OCI-LY1 (cell line): ENCODE data around the gene IFNA1.

ENCODE experiments used
- H2AFZ ChIP-seq: fragments of 200-600 bp; sonication (generic), shearing (Covaris generic); 2 replicates; pipeline ENCODE4 v1.6.0; 2014; ENCODE audit warnings: antibody characterized with exemption, mild to moderate bottlenecking, low read length
- H3F3A ChIP-seq: fragments of 200-600 bp; sonication (generic), shearing (Covaris generic); 2 replicates; pipeline ENCODE4 v1.6.0; 2014; ENCODE audit warnings: mild to moderate bottlenecking, antibody characterized with exemption, low read length, moderate library complexity; ENCODE audit not compliant: insufficient read depth
- H3K27ac ChIP-seq: fragments of 200-600 bp; sonication (generic); 2 replicates; pipeline ENCODE4 v1.5.1; 2014; ENCODE audit warnings: low read length, mixed run types, mild to moderate bottlenecking, low read depth; ENCODE audit not compliant: poor library complexity, severe bottlenecking
- H3K27me3 ChIP-seq: fragments of 200-600 bp; sonication (generic); 2 replicates; pipeline ENCODE4 v1.6.0; 2014; ENCODE audit warnings: antibody characterized with exemption, mild to moderate bottlenecking, low read length, moderate library complexity; ENCODE audit not compliant: insufficient read depth
- H3K36me3 ChIP-seq: fragments of 200-600 bp; sonication (generic); 2 replicates; pipeline ENCODE4 v1.6.1; 2014; ENCODE audit warnings: mild to moderate bottlenecking, antibody characterized with exemption, low read length, moderate library complexity, mixed read lengths; ENCODE audit not compliant: insufficient read depth
- H3K4me1 ChIP-seq: fragments of 200-600 bp; sonication (generic); 2 replicates; pipeline ENCODE4 v1.5.1; 2014; ENCODE audit warnings: mild to moderate bottlenecking, low read length, moderate library complexity; ENCODE audit not compliant: insufficient read depth, severe bottlenecking
- H3K4me2 ChIP-seq: fragments of 200-600 bp; sonication (generic), shearing (Covaris generic); 2 replicates; pipeline ENCODE4 v1.6.1; 2014; ENCODE audit warnings: low read length
- H3K4me3 ChIP-seq: fragments of 200-600 bp; sonication (generic); 2 replicates; pipeline ENCODE4 v1.5.1; 2014; ENCODE audit warnings: low read length, low read depth, mild to moderate bottlenecking, mixed read lengths; ENCODE audit not compliant: poor library complexity, severe bottlenecking
- H3K79me2 ChIP-seq: fragments of 200-600 bp; shearing (Covaris generic); 2 replicates; pipeline ENCODE4 v1.6.1; 2016; ENCODE audit warnings: mixed run types, low read length, mixed read lengths; ENCODE audit not compliant: insufficient read depth
- H3K9ac ChIP-seq: fragments of 200-600 bp; sonication (generic), shearing (Covaris generic); 2 replicates; pipeline ENCODE4 v1.6.1; 2014; ENCODE audit warnings: mild to moderate bottlenecking, low read length, mixed read lengths
- H3K9me2 ChIP-seq: fragments of 200-600 bp; sonication (generic), shearing (Covaris generic); 2 replicates; pipeline ENCODE4 v1.6.1; 2014; ENCODE audit warnings: low read depth, mild to moderate bottlenecking, low read length, mixed read lengths
- H3K9me3 ChIP-seq: fragments of 200-600 bp; shearing (Covaris generic); 2 replicates; pipeline ENCODE4 v1.6.1; 2014; ENCODE audit warnings: low read length, mixed read lengths
- H4K20me1 ChIP-seq: fragments of 200-600 bp; sonication (generic), shearing (Covaris generic); 2 replicates; pipeline ENCODE4 v1.6.0; 2016; ENCODE audit warnings: mild to moderate bottlenecking, low read length; ENCODE audit not compliant: insufficient read depth
- CTCF ChIP-seq: fragments of 200-600 bp; sonication (generic), shearing (Covaris generic); IDR thresholded peaks from 2 replicates; pipeline ENCODE4 v1.5.1; 2017; ENCODE audit warnings: mild to moderate bottlenecking, antibody characterized with exemption, low read length, moderate library complexity, mixed read lengths
- EZH2 ChIP-seq: fragments of 200-600 bp; sonication (generic), shearing (Covaris generic); IDR thresholded peaks from 2 replicates; pipeline ENCODE4 v1.8.0; 2017; ENCODE audit warnings: borderline replicate concordance, mixed run types, mild to moderate bottlenecking, antibody characterized with exemption, low read length, moderate library complexity, mixed read lengths

The IFNA1 gene

GRCh38 chr9:21479152-21479702, 39.0 kb downstream of the IFNA1 start:
- H2AFZ ChIP-seq = no peak overlapping the region
- no peak overlapping the region for H3K9ac ChIP-seq
- no peak overlapping the region for H3K27ac ChIP-seq
- no peak overlapping the region for H3K4me2 ChIP-seq
- H4K20me1 ChIP-seq = no peaks in the 10 kb centered on the region
- 0 out of 2 replicates have a peak, but pooled peaks cover 6% of the 10 kb centered on the region for H3K27me3 ChIP-seq
- no peak overlapping the region for H3K4me3 ChIP-seq
- no peaks in the 10 kb centered on the region for H3K9me3 ChIP-seq
- no peaks in the 10 kb centered on the region for H3F3A ChIP-seq
- H3K4me1 ChIP-seq = no peaks in the 10 kb centered on the region
- TF ChIP-seq EZH2 (no peak), CTCF (no peak)
- no peaks in the 10 kb centered on the region for H3K79me2 ChIP-seq
- H3K9me2 ChIP-seq = no peaks in the 10 kb centered on the region
- no peaks in the 10 kb centered on the region for H3K36me3 ChIP-seq

GRCh38 chr9:21481470-21482056, 41.3 kb downstream of the IFNA1 start:
- Histone ChIP-seq H3K4me2 (no peak overlapping the region), H3K79me2 (no peaks in the 10 kb centered on the region)
- TF ChIP-seq EZH2 = no peak
- no peak for TF ChIP-seq CTCF

GRCh38 chr9:21482213-21482612, 42.0 kb downstream of the IFNA1 start, which contains the start of gene IFNE:
TSS of gene IFNE (minus strand) at chr9:21482313. CDS start at chr9:21481694, 619 bp downstream.
- Histone ChIP-seq H3K9me3 (no peaks in the 10 kb centered on the region), H3K9ac (no peak within 1 kb of the TSS), H3K27ac (no peak within 1 kb of the TSS), H3K36me3 (no peaks in the 10 kb centered on the region), H3K79me2 (no peaks in the 10 kb centered on the region), H3F3A (no peaks in the 10 kb centered on the region), H3K4me3 (no peak within 1 kb of the TSS), H3K4me2 (no peak within 1 kb of the TSS), H4K20me1 (no peaks in the 10 kb centered on the region), H2AFZ (no peak within 1 kb of the TSS), H3K27me3 (0 out of 2 replicates have a peak, but pooled peaks cover 6% of the 10 kb centered on the region), H3K9me2 (no peaks in the 10 kb centered on the region), H3K4me1 (no peaks in the 10 kb centered on the region)
- TF ChIP-seq EZH2 = no peak
- no peak for TF ChIP-seq CTCF

More at GRCh38 chr9:21481470-21482056, 41.3 kb downstream of the IFNA1 start:
- no peaks in the 10 kb centered on the region for H3K9me2 ChIP-seq
- no peaks in the 10 kb centered on the region for H3K4me1 ChIP-seq
- no peaks in the 10 kb centered on the region for H3F3A ChIP-seq
- H2AFZ ChIP-seq = no peak overlapping the region
- no peaks in the 10 kb centered on the region for H4K20me1 ChIP-seq
- H3K9ac ChIP-seq = no peak overlapping the region
- no peak overlapping the region for H3K27ac ChIP-seq
- H3K4me3 ChIP-seq = no peak overlapping the region
- 0 out of 2 replicates have a peak, but pooled peaks cover 6% of the 10 kb centered on the region for H3K27me3 ChIP-seq
- H3K9me3 ChIP-seq = no peaks in the 10 kb centered on the region
- H3K36me3 ChIP-seq = no peaks in the 10 kb centered on the region
